AG09309 (cell line): ENCODE results near the gene TMEM74B.

Source experiments
- DNase-seq: peaks from one replicate; pipeline ENCODE4 v3.0.0-alpha.2; 2010; ENCODE audit warnings: low read depth
- H3K4me3 ChIP-seq: 2 replicates; pipeline ENCODE4 v1.5.1; 2011; ENCODE audit warnings: mild to moderate bottlenecking, low read depth, low read length, moderate library complexity; ENCODE audit not compliant: control insufficient read depth
- CTCF ChIP-seq: IDR thresholded peaks from 2 replicates; pipeline ENCODE4 v1.5.1; 2011; ENCODE audit warnings: mild to moderate bottlenecking, low read depth, low read length, inconsistent platforms; ENCODE audit not compliant: insufficient read depth, control insufficient read depth; ENCODE audit errors: missing control alignments

TMEM74B gene

GRCh38 chr20:1210501-1210900 lies 25.7 kb upstream of the TMEM74B start:
- H3K4me3 ChIP-seq, result no peak overlapping the region
- DNase-seq, result no peak
- TF ChIP-seq CTCF, result no peak

- TF ChIP-seq CTCF, result peak; percentile 54
- no peak for DNase-seq
- H3K4me3 ChIP-seq, result no peak overlapping the region
Observed at GRCh38 chr20:1209447-1210387, 24.9 kb upstream of the TMEM74B start.

GRCh38 chr20:1207293-1207878 lies 22.6 kb upstream of the TMEM74B start:
- H3K4me3 ChIP-seq, result no peak overlapping the region
- TF ChIP-seq CTCF, result no peak
- no peak for DNase-seq

- no peak for TF ChIP-seq CTCF
- no peak for DNase-seq
- H3K4me3 ChIP-seq, result no peak overlapping the region
Observed at GRCh38 chr20:1206366-1207148, 21.8 kb upstream of the TMEM74B start.

- DNase-seq, result no peak
- H3K4me3 ChIP-seq, result no peak overlapping the region
- no peak for TF ChIP-seq CTCF
Observed at GRCh38 chr20:1205802-1206201, 21.0 kb upstream of the TMEM74B start.

- H3K4me3 ChIP-seq, result no peak overlapping the region
- DNase-seq, result no peak
- no peak for TF ChIP-seq CTCF
Observed at GRCh38 chr20:1204576-1204975, 19.8 kb upstream of the TMEM74B start.
